Anterior cingulate cortex (tissue), 58 donors: ENCODE results near the gene GLIS1.

Experiments used
- DNase-seq, 58 donors: peaks; one replicate each; lab custom pipeline; 2025; lab: John Stamatoyannopoulos, UW

GLIS1 gene

DNA sequence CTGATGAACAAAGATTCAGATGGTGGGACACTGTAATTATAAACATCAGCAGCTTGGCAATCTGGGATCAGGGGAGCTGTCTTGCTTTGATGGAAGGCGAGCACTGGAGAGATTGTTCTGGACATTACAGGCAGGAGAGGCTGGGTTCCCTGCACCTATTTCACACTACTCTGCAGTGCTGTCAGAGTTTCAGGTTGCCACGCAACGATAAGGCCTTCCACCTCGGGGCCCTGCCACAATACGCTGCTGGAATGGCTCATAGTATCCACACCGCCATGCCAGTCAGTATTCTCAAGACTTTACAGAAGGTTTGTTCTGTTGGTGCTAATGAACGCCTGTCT, 96.8 kb downstream of the GLIS1 start:
- no peak for DNase-seq

DNA sequence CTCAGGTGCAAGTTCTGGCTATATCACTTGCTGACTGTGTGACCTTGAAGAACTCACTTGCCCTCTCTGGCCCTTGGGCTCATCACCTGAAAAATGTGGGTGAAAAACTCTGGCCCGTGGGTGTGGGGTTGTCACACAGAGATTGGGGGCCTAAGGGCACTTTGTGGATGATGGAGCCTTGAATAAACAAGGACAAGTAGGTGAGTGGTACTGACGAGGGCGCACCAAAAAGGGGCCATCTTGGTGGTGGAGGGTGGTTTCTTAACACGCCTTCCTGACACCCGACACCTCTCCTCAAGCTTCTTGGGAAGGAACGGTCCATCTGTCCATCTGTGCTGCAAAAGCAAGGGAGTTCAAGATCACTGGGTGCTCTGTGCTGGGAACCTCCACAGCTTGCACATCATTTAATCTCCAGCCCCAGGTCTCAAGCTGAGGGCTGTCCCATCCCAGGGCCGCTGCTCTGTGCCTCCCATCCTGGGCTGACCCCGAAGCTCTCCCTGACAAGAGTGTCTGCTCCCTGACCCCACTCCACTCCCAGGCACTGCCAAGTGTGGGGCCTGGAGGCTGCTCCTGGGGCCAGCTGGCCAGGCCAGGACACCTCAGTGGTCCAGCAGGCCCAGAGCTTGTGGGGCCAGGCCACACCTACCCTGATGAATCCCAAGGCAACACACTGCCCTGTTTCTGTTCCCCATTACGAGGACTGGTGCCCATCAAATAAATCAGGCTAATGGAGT, 97.3 kb downstream of the GLIS1 start:
- no peak for DNase-seq

DNA sequence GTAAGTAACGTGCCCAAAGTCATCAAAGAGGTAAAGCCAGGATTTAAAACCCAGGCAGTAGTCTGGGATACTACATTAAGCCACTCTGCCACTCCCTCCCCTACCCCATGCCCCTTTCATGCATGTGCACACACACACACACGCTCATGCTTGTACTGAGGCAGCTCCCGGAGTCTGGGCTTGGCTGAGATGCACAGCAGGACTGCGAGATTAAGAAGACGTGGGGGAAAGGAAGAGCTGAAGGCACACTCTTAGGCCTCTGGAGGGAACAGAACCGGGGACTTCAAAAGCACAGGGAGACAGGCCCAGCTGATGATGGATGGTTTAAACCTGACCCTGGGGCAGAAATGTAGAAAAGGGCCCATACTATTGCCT, 98.3 kb downstream of the GLIS1 start:
- no peak for DNase-seq

DNA sequence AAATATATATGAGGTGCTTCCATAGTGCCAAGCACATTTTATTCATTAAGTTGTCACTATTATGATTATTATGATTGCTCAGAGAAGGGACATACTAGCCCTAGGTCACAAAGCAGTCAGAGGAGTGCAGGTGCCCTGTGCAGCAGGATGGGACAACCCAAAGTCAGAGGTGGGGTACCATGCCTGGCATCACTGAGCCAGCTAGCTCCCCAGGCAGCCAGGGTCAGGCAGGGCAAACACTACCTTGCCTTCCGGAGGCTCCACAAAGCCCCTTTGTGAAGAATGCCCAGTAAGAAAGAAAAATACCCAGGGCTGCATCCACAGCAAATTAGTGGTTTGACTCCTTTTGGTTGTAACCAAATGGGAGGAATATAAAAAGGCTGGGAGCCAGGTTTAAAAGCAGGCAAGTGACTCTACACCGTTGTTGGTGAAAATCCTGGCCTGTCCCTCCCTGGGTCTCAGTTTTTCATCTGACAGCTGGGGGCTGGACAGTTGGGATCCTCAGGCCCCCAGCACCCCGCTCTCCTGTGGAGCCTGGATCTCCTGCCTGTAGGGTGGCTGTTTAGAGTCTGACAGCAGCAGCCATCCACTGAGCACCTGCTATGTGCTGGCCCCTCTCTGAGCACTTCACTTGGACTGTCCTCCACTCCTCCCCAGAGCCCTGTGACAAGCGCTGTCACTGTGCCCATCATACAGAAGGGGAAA, 98.8 kb downstream of the GLIS1 start:
- DNase-seq = no peak

DNA sequence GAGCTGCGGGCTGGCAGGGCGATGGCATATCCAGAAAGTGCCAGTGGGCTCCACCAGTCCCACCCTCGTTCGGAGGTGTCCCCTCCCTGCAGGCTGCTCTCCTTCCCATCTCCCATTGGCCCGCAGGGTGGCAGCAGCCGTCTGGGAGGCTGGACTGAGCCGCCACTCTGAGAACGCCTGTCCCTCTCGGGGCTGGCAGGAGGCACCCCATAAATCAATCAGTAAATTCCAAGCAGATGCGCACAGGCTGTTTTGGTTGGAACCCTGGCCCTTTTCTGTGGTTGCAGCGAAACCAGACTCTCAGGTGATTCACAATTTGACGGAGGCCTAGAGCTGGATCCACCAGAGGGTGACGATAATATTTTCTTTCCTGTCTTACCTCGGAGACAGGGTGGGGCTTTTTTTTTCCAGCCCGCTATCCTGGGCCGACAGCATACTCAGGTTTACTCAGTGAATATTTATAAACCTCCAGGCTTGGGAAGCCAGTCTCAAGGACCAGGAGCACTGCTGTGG, 99.7 kb downstream of the GLIS1 start:
- no peak for DNase-seq

DNA sequence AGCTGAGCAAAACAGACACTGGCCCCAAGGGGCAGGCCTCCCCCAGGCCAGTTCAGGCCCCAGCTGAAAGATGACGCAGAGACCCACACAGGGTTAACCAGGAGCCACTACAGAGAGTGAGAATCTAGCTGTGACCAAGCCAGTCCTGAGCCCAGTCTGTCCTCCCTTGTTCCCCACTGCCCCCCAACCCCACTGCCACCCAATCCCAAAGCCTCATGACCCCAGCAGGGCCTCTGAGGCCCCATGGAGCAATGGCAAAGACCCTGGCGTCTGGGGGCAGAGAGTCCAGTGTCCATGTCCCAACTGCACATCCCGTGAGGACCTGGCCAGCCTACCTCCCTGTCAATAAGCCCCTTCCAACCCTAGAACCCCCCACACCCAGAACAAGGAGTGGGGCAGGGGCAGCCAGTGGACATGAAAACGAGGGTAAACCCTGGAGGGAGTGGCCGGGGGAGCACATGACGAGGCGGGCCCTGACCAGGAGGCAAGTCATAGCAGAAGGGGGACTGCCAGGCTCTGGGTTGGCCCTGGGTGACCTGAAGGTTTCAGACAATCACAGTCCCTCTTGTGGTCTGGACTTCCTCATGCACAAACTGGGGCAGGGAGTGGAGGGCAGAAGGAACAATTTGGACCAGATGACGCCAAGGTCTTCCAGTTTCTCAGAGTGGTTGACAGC, 100.5 kb downstream of the GLIS1 start:
- no peak for DNase-seq

DNA sequence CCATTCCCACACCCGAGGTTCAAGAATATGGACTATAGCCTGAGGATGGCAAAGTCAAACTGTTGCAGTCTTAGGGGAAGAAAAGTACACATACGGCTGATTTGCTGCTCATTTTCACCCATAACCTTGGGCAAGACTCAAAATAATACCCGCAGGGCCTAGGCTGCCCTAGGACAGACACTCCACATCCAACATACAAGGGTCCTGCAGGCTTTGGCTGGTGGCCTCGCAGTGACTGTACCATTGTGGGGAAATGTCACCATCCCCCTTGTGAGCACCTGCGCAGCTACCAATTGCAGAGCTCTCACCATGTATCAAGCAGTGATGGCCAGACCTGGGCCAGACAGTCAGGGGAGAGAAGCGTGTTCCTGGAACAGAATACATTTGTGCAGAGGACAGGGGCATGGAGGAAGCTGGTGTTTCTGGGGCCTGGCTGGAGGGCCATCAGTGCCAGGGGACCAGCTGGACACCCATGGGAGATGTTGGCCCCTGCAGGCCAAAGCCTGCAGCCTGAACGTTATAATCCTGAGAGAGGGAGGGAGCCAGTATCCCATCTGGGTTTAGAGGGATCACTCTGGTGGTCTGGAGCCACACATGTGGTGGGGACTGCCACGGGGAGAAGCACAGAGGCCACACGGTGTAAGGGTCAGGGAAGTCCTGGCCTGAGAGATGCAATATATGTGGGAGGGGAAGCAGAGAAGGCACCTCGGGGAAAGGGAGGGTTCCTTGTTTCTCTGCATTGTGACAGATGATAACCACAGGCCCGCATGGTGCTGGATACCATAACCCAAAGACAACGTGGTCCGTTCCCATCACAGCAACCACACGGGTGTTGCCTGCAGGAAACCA, 101.2 kb downstream of the GLIS1 start:
- DNase-seq = no peak

DNA sequence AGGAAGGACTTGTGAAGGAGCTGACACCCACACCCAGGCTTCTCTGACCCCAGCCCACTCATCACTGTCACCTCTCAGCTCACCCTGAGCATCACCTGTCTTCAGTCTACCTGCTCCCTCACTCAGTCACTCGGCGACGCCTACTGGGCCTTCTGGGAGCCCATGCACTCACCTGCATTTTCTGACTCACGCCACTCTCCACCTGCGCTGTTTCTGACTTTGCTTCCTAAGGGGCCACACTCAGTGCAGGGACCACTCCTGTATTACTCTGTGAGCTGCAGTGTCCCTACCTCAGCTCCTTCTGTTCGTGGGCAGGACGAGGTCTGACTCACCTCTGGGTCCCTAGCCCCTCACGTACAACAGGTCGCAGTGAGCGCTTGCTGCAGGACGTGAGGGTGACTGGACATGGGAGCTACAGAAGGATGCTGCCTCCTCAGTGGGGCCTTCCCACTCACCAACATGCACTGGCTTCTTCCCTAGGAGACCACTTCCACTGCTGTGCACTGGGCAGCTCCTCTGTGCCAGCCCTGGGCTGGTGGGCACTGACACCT, 102.3 kb downstream of the GLIS1 start:
- DNase-seq = no peak

DNA sequence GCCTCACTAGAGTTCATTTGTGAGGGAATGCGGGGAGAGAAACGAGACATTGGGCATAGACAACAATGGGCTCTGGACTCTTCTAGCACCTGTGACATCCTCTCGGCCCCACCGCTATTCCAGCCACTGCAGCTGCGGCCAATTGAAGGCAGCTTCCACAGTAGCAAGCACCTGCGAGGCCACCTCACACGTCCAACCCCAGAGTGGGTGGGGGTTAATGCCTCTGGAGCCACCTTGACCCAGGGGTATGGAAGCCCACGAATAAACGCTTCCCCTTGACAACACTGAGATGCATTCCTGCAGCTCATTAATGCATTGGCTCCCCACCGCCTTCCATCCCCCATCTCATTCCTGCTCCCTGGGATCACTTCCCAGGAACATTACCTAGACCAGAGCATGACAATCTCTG, 104.4 kb downstream of the GLIS1 start:
- DNase-seq = no peak

DNA sequence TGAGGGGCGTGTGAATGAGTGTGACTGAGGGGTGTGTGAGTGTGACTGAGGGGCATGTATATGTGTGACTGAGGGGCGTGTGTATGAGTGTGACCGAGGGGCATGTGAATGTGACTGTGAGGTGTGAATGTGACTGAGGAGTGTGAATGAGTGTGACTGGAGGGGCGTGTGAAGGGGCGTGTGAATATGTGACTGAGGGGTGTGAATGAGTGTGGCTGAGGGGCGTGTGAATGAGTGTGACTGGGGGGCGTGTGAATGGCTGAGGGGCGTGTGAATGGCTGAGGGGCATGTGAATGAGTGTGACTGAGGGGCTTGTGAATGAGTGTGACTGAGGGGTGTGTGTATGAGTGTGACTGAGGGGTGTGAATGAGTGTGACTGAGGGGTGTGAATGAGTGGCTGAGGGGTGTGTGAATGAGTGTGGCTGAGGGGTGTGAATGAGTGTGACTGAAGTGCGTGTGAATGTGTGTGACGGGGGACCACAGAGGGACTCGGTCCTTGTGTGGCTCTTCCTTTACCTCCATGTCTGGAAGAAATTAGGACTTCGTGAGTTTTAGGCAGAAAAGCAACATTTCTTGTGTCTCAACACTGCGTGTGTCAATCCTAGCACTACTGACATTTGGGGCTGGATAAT, 105.8 kb downstream of the GLIS1 start:
- no peak for DNase-seq

DNA sequence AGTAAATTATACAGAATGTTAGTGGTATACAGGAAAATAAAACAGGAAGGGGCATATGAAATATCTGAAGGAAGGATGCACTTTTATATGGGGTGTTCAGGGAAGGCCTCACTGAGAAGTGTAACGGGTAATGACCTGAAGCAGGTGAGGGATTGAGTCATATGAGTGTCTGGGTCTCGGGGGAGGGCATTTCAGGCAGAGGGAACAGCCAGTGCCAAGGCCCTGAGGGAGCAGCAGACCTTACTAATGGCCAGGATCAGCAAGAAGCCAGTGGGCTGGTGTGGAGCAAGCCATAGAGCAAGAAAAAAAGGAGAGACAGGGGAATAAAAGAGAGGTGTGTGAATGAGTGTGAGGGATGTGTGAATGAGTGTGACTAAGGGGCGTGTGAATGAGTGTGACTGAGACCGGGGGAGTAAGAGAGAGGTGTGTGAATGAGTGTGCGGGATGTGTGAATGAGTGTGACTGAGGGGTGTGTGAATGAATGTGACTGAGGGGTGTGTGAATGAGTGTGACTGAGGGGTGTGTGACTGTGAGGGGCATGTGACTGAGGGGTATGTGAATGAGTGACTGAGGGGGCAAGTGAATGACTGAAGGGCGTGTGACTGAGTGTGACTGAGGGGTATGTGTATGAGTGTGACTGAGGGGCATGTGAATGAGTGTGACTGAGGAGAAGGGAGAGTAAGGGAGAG, 107.2 kb downstream of the GLIS1 start:
- DNase-seq = no peak

DNA sequence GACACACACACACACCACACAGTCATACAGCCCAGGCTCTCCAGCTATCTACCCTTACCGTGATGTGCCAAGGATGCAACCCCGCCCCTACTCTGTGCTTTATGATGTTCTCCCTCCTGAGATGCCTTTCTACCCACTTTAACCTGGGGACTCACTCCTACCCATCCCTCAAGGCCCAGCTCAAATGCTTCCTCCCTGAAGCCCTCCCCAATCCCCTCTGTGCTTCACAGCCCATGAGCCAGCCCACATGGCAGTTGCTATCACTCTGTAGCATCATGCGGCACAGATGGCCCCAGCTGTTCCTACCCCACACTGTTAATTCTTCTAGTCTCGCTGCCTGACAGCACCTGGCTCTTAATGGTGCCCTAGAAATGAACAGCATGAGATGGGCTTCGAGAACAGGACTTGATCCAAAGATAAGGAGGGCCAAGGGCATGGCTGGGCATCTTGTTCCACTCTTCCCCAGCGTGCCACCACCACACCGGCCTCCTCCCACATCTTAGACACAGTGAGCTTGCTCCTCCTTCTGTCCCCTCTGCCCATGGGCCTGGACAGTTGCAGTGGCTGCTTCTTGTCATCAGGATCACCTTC, 109.8 kb downstream of the GLIS1 start:
- DNase-seq = no peak

DNA sequence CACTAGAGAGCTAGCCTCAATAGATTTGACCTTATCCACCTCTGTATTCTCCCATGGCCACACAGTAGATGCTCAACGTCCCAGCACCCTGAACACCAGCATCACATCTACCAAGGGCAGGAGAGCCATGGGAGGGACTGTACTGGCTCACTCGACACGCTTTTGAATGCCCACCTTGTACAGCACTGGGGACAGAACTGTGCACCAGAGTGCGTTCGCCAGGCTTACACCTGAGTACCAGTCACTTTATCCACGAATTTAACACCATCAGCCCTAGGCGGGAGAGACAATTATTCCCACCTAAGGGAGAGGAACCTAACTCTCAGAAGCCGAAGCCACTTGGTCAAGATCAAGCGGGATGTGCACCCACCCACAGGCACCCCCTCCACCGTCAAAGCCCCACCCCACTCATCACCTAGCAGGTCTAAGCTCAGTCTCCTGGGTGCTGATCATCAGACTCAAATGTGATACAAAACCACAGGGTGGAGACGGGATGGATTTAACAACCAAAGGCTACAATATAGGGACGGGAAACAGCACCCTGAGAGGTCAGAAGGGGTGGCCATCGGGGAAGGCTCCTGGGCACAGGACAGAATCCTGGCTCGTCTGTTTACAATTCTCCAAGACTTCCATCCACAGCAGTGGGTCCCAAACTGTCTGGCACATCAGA, 110.5 kb downstream of the GLIS1 start:
- DNase-seq = no peak

DNA sequence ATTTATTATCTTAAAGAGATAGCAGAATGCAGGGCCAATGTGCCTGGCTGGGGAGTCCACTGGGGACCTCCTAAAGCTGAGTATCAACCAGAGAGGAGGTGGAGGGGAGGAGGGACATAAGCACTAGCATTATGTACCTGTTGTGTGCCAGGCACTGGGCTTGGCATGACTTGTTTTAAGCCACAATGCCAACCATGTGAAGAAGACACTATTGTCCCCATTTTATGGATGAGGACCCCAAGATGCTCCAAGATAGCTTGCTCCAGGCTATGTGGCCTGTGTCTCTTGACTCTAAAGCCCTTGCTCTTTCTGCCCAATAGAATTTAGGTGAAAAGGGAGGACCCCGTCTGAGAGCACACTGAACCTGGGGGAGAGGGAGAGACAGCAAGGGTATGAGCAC, 111.3 kb downstream of the GLIS1 start:
- no peak for DNase-seq

DNA sequence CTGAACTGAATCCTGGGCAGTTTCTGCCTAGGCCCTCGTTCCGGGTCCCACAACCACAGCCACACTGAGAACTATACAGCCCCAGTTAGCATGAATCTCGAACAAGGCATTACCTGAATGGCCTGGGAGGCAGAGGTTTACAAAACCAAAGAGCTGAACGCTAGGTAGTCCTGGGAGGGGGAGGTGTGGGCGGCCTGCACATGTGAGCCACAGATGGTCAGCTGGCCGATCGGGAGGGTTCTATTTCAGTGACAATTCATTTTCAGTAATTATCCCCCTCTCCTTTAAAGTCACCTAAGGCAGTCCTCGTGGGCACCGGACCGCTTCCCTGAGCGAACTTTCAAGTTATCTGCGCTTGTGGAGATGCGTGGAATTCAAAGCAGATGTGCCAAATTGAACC, 111.9 kb downstream of the GLIS1 start:
- DNase-seq = no peak

DNA sequence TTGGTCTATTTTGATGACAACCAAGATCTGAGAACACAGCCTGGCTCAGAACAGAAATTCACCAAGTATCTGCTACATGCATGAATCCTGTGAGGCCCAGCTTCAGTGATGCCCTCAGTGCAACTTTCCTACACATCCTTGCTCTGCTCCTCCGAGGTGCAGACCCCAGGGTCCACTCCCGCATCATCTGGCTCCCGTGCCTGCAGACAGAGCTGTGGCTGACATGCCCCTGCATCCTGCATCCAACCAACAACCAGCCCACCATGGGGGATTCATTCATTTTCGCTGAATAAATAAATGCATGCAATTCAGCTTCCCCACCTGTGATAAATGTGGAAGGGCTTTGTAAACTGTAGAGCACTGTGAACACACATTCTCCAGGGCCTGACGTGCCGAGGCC, 112.3 kb downstream of the GLIS1 start:
- no peak for DNase-seq

DNA sequence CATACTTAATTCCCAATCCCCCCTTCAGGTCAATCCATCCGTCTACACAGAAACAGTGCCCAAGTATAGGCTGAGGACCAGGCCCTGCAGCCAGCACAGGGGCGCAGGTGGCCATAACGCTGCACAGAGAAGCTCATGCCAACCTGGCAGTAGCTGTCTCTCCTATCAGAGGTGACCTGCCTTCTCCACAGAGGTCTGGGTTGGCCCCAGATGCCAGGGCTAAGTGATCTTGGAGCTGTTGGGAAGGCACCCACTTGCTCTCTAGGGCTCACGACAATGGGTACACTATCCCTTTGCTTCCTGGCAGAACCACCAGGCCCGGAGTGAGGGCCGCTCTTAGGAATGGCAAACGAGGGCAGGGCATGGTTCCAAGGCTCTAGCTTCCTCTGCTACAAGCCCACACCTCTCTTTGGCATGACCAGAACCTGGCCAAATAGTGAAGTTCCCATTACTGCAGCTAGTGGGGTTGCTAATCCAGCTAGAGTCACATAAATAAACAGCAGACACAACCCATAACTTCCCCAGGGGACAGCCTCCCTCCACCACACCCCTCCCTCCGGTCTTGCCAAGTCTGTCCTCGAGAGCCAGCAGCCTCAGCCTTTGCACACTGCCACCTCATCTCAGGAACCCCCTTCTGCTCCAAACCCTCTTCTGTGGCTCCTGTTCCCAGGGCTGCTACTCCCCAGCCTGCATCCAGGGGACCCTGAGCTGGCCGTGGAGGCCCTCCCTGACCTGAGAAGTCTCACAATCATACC, 113.0 kb downstream of the GLIS1 start:
- no peak for DNase-seq

DNA sequence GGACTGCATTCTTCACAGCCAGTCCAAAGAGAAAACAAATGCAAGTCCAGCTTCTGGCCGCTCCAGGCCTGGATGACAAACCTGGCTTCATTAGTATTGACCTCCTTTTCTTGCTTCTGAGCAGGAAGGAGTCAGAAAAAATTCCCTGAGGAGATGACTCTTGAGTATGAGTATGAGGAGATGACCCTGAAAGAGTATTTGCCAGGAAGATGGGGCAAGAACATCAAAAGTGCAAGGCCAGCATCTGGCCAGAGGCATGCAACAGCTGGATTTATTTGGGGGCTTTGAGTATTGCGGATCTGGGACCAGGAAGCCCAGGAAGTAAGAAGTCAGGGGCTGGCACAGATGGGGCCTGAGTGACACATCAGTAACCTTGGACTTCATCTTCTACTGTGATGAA, 113.9 kb downstream of the GLIS1 start:
- DNase-seq = no peak
